SK-N-SH (cell line): ENCODE results near the gene ZC3H12C. TPM values are rescaled to one million over a fixed set of nuclear protein-coding genes. Genes with fewer than 3 reads are reported as not detected.

Experiments used
- CTCF ChIA-PET: fragments of 300-600, 350-600 bp; formaldehyde crosslinking; extraction: SDS; loops from one replicate; lab custom pipeline; 2021; lab: Yijun Ruan, JAX
- POLR2A ChIA-PET: fragments of 350-600 bp; sonication (Branson Sonifier 250); formaldehyde crosslinking; extraction: SDS; loops from one replicate; lab custom pipeline; 2020; ENCODE audit warnings: antibody characterized with exemption, inconsistent platforms; lab: Yijun Ruan, JAX
- DNase-seq: peaks from one replicate; pipeline ENCODE4 v3.0.0; 2012
- H2AFZ ChIP-seq: fragments of 200-600 bp; sonication (generic); 2 replicates; pipeline ENCODE4 v1.8.1; 2016; ENCODE audit warnings: antibody characterized with exemption, mild to moderate bottlenecking, low read depth
- H3F3A ChIP-seq: fragments of 200-600 bp; sonication (generic); replicated peaks from 2 replicates; pipeline ENCODE3; 2016; ENCODE audit warnings: antibody characterized with exemption, mild to moderate bottlenecking; ENCODE audit not compliant: insufficient read depth
- H3K27ac ChIP-seq, 2 experiments: fragments of 200-500 bp in 1 of 2; fragments of 200-600 bp in 1 of 2; sonication (Bioruptor generic) in 1 of 2; sonication (generic), shearing (Covaris generic) in 1 of 2; 2 replicates each; pipeline versions ENCODE4 v1.5.1 to v1.6.1; 2014 to 2016; ENCODE audit warnings: low read depth in 2 of 2, inconsistent platforms in 1 of 2, low read length in 1 of 2, mild to moderate bottlenecking in 1 of 2, mixed read lengths in 1 of 2
- H3K27me3 ChIP-seq: fragments of 200-600 bp; sonication (generic), shearing (Covaris generic); 2 replicates; pipeline ENCODE4 v1.6.1; 2016; ENCODE audit warnings: mixed run types; ENCODE audit not compliant: insufficient read depth
- H3K36me3 ChIP-seq, 2 experiments: fragments of 200-500 bp in 1 of 2; fragments of 200-600 bp in 1 of 2; sonication (Bioruptor generic) in 1 of 2; sonication (generic) in 1 of 2; replicated peaks in 1 of 2; 2 replicates each; pipeline versions ENCODE3 to v1.5.1; 2014 to 2016; ENCODE audit warnings: low read length in 1 of 2, mild to moderate bottlenecking in 1 of 2; ENCODE audit not compliant: insufficient read depth in 2 of 2, control insufficient read depth in 1 of 2
- H3K4me1 ChIP-seq, 2 experiments: fragments of 200-500 bp in 1 of 2; fragments of 200-600 bp in 1 of 2; sonication (Bioruptor generic) in 1 of 2; sonication (generic), shearing (Covaris generic) in 1 of 2; 2 replicates each; pipeline versions ENCODE4 v1.5.1 to v1.6.1; 2014 to 2016; ENCODE audit warnings: low read depth in 1 of 2, low read length in 1 of 2, mixed run types in 1 of 2; ENCODE audit not compliant: insufficient read depth in 2 of 2, control insufficient read depth in 1 of 2
- H3K4me2 ChIP-seq: fragments of 200-600 bp; sonication (generic), shearing (Covaris generic); 2 replicates; pipeline ENCODE4 v1.6.1; 2017; ENCODE audit warnings: mixed run types
- H3K4me3 ChIP-seq, 2 experiments: fragments of 200-500 bp in 1 of 2; fragments of 200-600 bp in 1 of 2; sonication (Bioruptor generic) in 1 of 2; sonication (generic), shearing (Covaris generic) in 1 of 2; 2 replicates each; pipeline versions ENCODE4 v1.5.1 to v1.8.1; 2014 to 2016; ENCODE audit warnings: low read depth in 2 of 2, inconsistent platforms in 1 of 2, low read length in 1 of 2, mild to moderate bottlenecking in 1 of 2, mixed read lengths in 1 of 2, moderate library complexity in 1 of 2
- H3K79me2 ChIP-seq: fragments of 200-600 bp; sonication (generic); 2 replicates; pipeline ENCODE4 v1.8.1; 2017; ENCODE audit warnings: mild to moderate bottlenecking; ENCODE audit not compliant: insufficient read depth
- H3K9ac ChIP-seq: fragments of 200-600 bp; sonication (generic); 2 replicates; pipeline ENCODE4 v1.6.1; 2017; ENCODE audit warnings: mixed run types
- H3K9me2 ChIP-seq: fragments of 200-600 bp; sonication (generic); 2 replicates; pipeline ENCODE4 v1.6.1; 2017; ENCODE audit warnings: mixed run types
- H3K9me3 ChIP-seq: fragments of 200-600 bp; sonication (generic); 2 replicates; pipeline ENCODE4 v1.6.1; 2017; ENCODE audit warnings: mixed run types, mild to moderate bottlenecking, moderate library complexity
- H4K20me1 ChIP-seq: fragments of 200-600 bp; sonication (generic); 2 replicates; pipeline ENCODE4 v1.6.1; 2017; ENCODE audit warnings: mild to moderate bottlenecking, mixed run types; ENCODE audit not compliant: insufficient read depth
- CTCF ChIP-seq: fragments of 200-600 bp; sonication (generic); IDR thresholded peaks from 2 replicates; pipeline ENCODE4 v1.6.1; 2017; ENCODE audit warnings: antibody characterized with exemption, mild to moderate bottlenecking, moderate library complexity
- EZH2phosphoT487 ChIP-seq: fragments of 200-600 bp; sonication (generic); IDR thresholded peaks from 2 replicates; pipeline ENCODE4 v1.6.1; 2017; ENCODE audit warnings: low read depth, mixed run types, mild to moderate bottlenecking, antibody characterized with exemption, moderate library complexity, borderline replicate concordance
- FOSL2 ChIP-seq: IDR thresholded peaks from 2 replicates; pipeline ENCODE4 v1.4.0; 2012; ENCODE audit warnings: low read depth, mild to moderate bottlenecking, moderate library complexity, borderline replicate concordance
- FOXM1 ChIP-seq: IDR thresholded peaks from 2 replicates; pipeline ENCODE4 v1.4.0; 2012; ENCODE audit warnings: low read depth, mild to moderate bottlenecking
- NFIC ChIP-seq: IDR thresholded peaks from 2 replicates; pipeline ENCODE4 v1.4.0; 2012; ENCODE audit warnings: borderline replicate concordance
- POLR2AphosphoS5 ChIP-seq: IDR thresholded peaks from 2 replicates; pipeline ENCODE4 v1.6.1; 2012; ENCODE audit warnings: low read depth, low read length
- RAD21 ChIP-seq: IDR thresholded peaks from 2 replicates; pipeline ENCODE4 v1.6.1; 2012; ENCODE audit warnings: mild to moderate bottlenecking, low read length
- RFX5 ChIP-seq: IDR thresholded peaks from 2 replicates; pipeline ENCODE4 v1.6.1; 2012; ENCODE audit warnings: mild to moderate bottlenecking, improper control_type of control experiment, low read length
- RXRA ChIP-seq: IDR thresholded peaks from 2 replicates; pipeline ENCODE4 v1.4.0; 2012; ENCODE audit warnings: low read depth, mild to moderate bottlenecking, borderline replicate concordance
- TAF1 ChIP-seq: IDR thresholded peaks from 2 replicates; pipeline ENCODE4 v1.6.1; 2012; ENCODE audit warnings: low read depth, mild to moderate bottlenecking, low read length, moderate library complexity, borderline replicate concordance
- TEAD4 ChIP-seq: IDR thresholded peaks from 2 replicates; pipeline ENCODE4 v1.4.0; 2012; ENCODE audit warnings: mild to moderate bottlenecking, borderline replicate concordance; ENCODE audit not compliant: insufficient read depth
- USF2 ChIP-seq: fragments of 150-350 bp; IDR thresholded peaks from 2 replicates; pipeline ENCODE4 v1.6.1; 2017; ENCODE audit warnings: antibody characterized with exemption, low read length, low read depth, borderline replicate concordance
- ZBTB33 ChIP-seq: IDR thresholded peaks from 2 replicates; pipeline ENCODE4 v1.4.0; 2012; ENCODE audit warnings: low read depth, borderline replicate concordance
- WGBS: methylation state at CpG from one replicate; pipeline ENCODE4 v1.1.6; 2017; ENCODE audit warnings: low lambda C conversion rate; 5-methylcytosine and 5-hydroxymethylcytosine counted together
- polyA plus RNA-seq, 3 experiments: library from polyadenylated mRNA; depleted of rRNA; stranded (reverse); fragments of >200 nt; gene quantifications; 2 replicates each; pipeline ENCODE4 v1.2.3, GENCODE V29; 2012

ZC3H12C gene
- polyA plus RNA-seq, 1 of the 3 experiments (the other 2 are of a cell fraction), result 2.8 TPM

GRCh38 chr11:110059706-110060463, 33.3 kb upstream of the ZC3H12C start:
- Histone ChIP-seq H3K9me2 (no peaks in the 10 kb centered on the region), H3K27me3 (no peaks in the 10 kb centered on the region), H2AFZ (no peak overlapping the region; the same call in 1 of the 2 replicates), H3K9me3 (no peaks in the 10 kb centered on the region), H3K79me2 (no peaks in the 10 kb centered on the region), H4K20me1 (no peaks in the 10 kb centered on the region), H3K4me1 (no peaks in the 10 kb centered on the region), H3K4me2 (no peak overlapping the region), H3K27ac (no peak overlapping the region), H3K36me3 (no peaks in the 10 kb centered on the region), H3K9ac (no peak overlapping the region), H3K4me3 (no peak overlapping the region), H3F3A (no peaks in the 10 kb centered on the region)
- 30% methylated on average over 2 of the region's 2 CpGs for WGBS
- DNase-seq, result no peak
- TF ChIP-seq RXRA, result no peak
- 0 out of 2 replicates have a peak, but pooled peaks have one; percentile 10 for TF ChIP-seq FOSL2
- TF ChIP-seq FOXM1, result no peak
- TF ChIP-seq TEAD4, result 0 out of 2 replicates have a peak, but pooled peaks have one; percentile 13
- TF ChIP-seq EZH2phosphoT487, result no peak
- CTCF ChIA-PET, result no interaction called here
- POLR2A ChIA-PET, result no interaction called here

GRCh38 chr11:110061296-110061695, 31.9 kb upstream of the ZC3H12C start:
- H3K79me2 ChIP-seq, result no peaks in the 10 kb centered on the region
- H4K20me1 ChIP-seq, result no peaks in the 10 kb centered on the region
- H3K9me3 ChIP-seq, result no peaks in the 10 kb centered on the region
- no peaks in the 10 kb centered on the region for H3K36me3 ChIP-seq
- H2AFZ ChIP-seq, result no peak overlapping the region
- TF ChIP-seq RFX5 (no peak), USF2 (no peak), NFIC (no peak), ZBTB33 (no peak), FOSL2 (no peak), POLR2AphosphoS5 (no peak), CTCF (no peak), RAD21 (no peak), TAF1 (no peak)
- no peak overlapping the region for H3K27ac ChIP-seq
- H3K4me2 ChIP-seq, result no peak overlapping the region
- H3K9me2 ChIP-seq, result no peaks in the 10 kb centered on the region
- no peak overlapping the region for H3K9ac ChIP-seq
- no peak overlapping the region for H3K4me3 ChIP-seq
- ChIA-PET CTCF (interaction anchor here (1.9 kb wide), 1 partner anchor 140 kb away, joined by 4 read pairs; no protein-coding TSS in a partner anchor), POLR2A (interaction anchor here (0.7 kb wide), 1 partner anchor 89 kb away, joined by 3 read pairs; no protein-coding TSS in a partner anchor)
- WGBS, result 50% methylated on average over 1 of the region's 1 CpG
- no peaks in the 10 kb centered on the region for H3K4me1 ChIP-seq
- no peak for DNase-seq
- no peaks in the 10 kb centered on the region for H3K27me3 ChIP-seq
- no peaks in the 10 kb centered on the region for H3F3A ChIP-seq
